Measurements from ENCODE around the gene ACAD9.

ACAD9 gene

GRCh38 chr3:128935922-128936321 lies 56.5 kb downstream of the ACAD9 start:
- DNase-seq (ENCODE audit: low read depth in 2 of 2), result no peak

- DNase-seq (ENCODE audit: low read depth in 2 of 2), result no peak
These were observed 56.9 kb downstream of the ACAD9 start for GRCh38 chr3:128936341-128936740.

- DNase-seq (ENCODE audit: low read depth in 2 of 2), result no peak
These were observed 60.8 kb downstream of the ACAD9 start for GRCh38 chr3:128940252-128940651.

- DNase-seq (ENCODE audit: low read depth in 2 of 2), result no peak
These were observed 62.9 kb downstream of the ACAD9 start for GRCh38 chr3:128942161-128942952.

- no peak for DNase-seq (ENCODE audit: low read depth in 2 of 2)
These were observed 65.8 kb downstream of the ACAD9 start for GRCh38 chr3:128945041-128945877.

GRCh38 chr3:128945878-128946175 lies 66.4 kb downstream of the ACAD9 start:
- no peak for DNase-seq (ENCODE audit: low read depth in 2 of 2)

- DNase-seq (ENCODE audit: low read depth in 2 of 2), result no peak
These were observed 67.0 kb downstream of the ACAD9 start for GRCh38 chr3:128946411-128946810.

- no peak for DNase-seq (ENCODE audit: low read depth in 2 of 2)
These were observed 69.7 kb downstream of the ACAD9 start for GRCh38 chr3:128949158-128949557.

- DNase-seq (ENCODE audit: low read depth in 2 of 2), result no peak
These were observed 71.0 kb downstream of the ACAD9 start for GRCh38 chr3:128950223-128950938.

- no peak for DNase-seq (ENCODE audit: low read depth in 2 of 2)
These were observed 77.0 kb downstream of the ACAD9 start for GRCh38 chr3:128956440-128956839.
